ENCODE results near the gene KIAA1671.

DNA sequence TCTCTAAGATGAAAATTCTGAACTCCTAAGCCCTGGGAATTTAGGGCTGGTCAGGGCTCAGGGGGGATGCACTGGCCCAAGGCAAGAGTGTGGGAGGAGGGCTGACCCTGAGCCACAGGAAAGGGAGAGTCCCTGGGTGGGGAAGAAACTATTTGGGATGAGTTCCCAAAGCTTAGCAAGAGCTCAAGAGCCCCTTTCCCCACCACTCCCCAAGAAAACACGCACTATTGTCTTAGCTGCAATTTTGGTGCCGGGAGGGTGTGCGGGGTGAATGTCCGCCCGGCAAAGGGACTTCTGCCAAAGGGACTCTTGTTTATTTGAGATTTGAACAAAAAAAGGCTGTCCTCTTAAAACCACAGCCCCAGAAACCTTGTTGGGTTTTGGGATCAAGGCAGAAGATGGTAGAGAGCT lies 37.0 kb downstream of the KIAA1671 start:
- TF ChIP-seq, protein P1, sequence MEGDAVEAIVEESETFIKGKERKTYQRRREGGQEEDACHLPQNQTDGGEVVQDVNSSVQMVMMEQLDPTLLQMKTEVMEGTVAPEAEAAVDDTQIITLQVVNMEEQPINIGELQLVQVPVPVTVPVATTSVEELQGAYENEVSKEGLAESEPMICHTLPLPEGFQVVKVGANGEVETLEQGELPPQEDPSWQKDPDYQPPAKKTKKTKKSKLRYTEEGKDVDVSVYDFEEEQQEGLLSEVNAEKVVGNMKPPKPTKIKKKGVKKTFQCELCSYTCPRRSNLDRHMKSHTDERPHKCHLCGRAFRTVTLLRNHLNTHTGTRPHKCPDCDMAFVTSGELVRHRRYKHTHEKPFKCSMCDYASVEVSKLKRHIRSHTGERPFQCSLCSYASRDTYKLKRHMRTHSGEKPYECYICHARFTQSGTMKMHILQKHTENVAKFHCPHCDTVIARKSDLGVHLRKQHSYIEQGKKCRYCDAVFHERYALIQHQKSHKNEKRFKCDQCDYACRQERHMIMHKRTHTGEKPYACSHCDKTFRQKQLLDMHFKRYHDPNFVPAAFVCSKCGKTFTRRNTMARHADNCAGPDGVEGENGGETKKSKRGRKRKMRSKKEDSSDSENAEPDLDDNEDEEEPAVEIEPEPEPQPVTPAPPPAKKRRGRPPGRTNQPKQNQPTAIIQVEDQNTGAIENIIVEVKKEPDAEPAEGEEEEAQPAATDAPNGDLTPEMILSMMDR (IDR thresholded peaks at IDR 0.05): no peak
- TF ChIP-seq EP300 (IDR thresholded peaks at IDR 0.05): no peak
